Upper lobe of right lung (tissue), 1 donor: ENCODE data around the gene MALAT1. TPM values are rescaled to one million over a fixed set of nuclear protein-coding genes. Genes with fewer than 3 reads are reported as not detected.
A peak's percentile ranks its signal among the peaks of the same experiment; 100 is the strongest.
"Not testable (repeated sequence)": the region's sequence is repeated elsewhere in the genome, so short reads cannot be mapped to it uniquely, and the experiment has no call there.

Experiments used
- ATAC-seq: fragments of 200-7000 bp; cut with Tn5 transposase; one replicate; pipeline ENCODE4 v1.9.1; 2020; ENCODE audit warnings: mild to moderate bottlenecking, moderate library complexity
- DNase-seq: peaks from one replicate; pipeline ENCODE4 v3.0.0-alpha.2; 2020
- H3K27ac ChIP-seq: fragments of 200-600 bp; one replicate; pipeline ENCODE4 v1.8.0; 2022
- H3K27me3 ChIP-seq: fragments of 200-600 bp; one replicate; pipeline ENCODE4 v1.8.0; 2022; ENCODE audit warnings: mild to moderate bottlenecking
- H3K36me3 ChIP-seq: fragments of 200-600 bp; one replicate; pipeline ENCODE4 v1.8.0; 2022
- H3K4me1 ChIP-seq: fragments of 200-600 bp; one replicate; pipeline ENCODE4 v1.8.0; 2022
- H3K4me3 ChIP-seq: fragments of 200-600 bp; one replicate; pipeline ENCODE4 v1.8.0; 2022; ENCODE audit warnings: mild to moderate bottlenecking
- H3K9me3 ChIP-seq: fragments of 200-600 bp; one replicate; pipeline ENCODE4 v1.8.0; 2022
- intact Hi-C: fragments of 100-400 bp; cut with DNase I; formaldehyde crosslinking; loops from one replicate; pipeline ENCODE4 v1.11.0; 2022
- total RNA-seq: library from RNA; stranded (reverse); fragmentation: NEBNext Ultra II Directional; extraction: Animal tissue kit (Norgen Biotek cat#: 25700); gene quantifications from one replicate; pipeline ENCODE4 v1.2.1, GENCODE V29; 2021
- TF ChIP-seq, protein P1 (sequence below): fragments of 200-600 bp; IDR thresholded peaks from one replicate; pipeline ENCODE4 v1.8.0; 2022; ENCODE audit warnings: antibody characterized with exemption
- donor health status: DM: no; HTN: yes; CAD: no; lungs with severe emphysema.

Gene MALAT1
- total RNA-seq, 1 donor from 2014 or later: 11,917 TPM

DNA sequence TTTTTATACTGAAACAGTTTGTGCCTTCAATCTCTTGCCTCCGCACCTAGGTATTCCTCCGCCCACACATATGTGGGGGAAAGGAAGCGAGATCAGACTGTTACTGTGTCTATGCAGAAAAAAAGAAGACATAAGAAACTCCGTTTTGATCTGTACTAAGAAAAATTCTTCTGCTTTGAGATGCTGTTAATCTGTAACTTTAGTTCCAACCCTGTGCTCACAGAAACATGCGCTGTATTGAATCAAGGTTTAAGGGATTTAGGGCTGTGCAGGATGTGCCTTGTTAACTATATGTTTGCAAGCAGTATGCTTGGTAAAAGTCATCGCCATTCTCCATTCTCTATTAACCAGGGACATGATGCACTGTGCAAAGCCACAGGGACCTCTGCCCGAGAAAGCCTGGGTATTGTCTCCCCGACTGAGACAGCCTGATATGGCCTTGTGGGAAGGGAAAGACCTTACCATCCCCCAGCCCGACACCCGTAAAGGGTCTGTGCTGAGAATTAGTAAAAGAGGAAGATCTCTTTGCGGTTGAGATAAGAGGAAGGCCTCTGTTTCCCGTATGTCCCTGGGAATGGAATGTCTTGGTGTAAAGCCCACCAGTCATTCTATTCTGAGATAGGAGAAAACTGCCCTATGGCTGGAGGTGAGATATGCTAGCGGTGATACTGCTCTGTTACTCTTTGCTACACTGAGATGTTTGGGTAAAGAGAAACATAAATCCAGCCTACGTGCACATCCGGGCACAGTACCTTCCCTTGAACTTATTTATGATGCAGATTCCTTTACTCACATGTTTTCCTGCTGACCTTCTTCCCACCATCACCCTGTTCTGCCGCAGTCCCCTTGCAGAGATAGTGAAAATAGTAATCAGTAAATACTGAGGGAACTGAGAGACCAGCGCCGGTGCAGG lies 24.1 kb downstream of the MALAT1 start:
- H3K9me3 ChIP-seq, H3K27ac ChIP-seq, H3K27me3 ChIP-seq, H3K4me3 ChIP-seq, ATAC-seq, intact Hi-C loops: not testable (repeated sequence)
- Histone ChIP-seq H3K36me3 (peaks cover 18% of the 10 kb centered on the region), H3K4me1 (peaks cover 39% of the 10 kb centered on the region)
- DNase-seq: peak; percentile 22

DNA sequence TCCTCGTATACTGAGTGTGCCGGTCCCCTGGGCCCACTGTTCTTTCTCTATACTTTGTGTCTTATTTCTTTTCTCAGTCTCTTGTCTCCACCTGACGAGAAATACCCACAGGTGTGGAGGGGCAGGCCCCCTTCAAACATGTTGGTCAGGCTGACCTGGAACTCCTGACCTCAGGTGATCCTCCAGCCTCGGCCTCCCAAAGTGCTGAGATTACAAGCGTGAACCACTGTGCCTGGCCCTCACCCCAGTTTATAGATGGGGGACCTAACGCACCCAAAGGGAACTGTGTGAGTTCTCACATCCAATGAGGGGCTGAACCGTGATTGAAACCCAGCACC lies 24.8 kb downstream of the MALAT1 start:
- H3K36me3 ChIP-seq: peaks cover 18% of the 10 kb centered on the region
- peaks cover 39% of the 10 kb centered on the region for H3K4me1 ChIP-seq
- H3K9me3 ChIP-seq, H3K27me3 ChIP-seq, ATAC-seq, intact Hi-C loops, H3K27ac ChIP-seq, H3K4me3 ChIP-seq: not testable (repeated sequence)
- DNase-seq: peak; percentile 46

DNA sequence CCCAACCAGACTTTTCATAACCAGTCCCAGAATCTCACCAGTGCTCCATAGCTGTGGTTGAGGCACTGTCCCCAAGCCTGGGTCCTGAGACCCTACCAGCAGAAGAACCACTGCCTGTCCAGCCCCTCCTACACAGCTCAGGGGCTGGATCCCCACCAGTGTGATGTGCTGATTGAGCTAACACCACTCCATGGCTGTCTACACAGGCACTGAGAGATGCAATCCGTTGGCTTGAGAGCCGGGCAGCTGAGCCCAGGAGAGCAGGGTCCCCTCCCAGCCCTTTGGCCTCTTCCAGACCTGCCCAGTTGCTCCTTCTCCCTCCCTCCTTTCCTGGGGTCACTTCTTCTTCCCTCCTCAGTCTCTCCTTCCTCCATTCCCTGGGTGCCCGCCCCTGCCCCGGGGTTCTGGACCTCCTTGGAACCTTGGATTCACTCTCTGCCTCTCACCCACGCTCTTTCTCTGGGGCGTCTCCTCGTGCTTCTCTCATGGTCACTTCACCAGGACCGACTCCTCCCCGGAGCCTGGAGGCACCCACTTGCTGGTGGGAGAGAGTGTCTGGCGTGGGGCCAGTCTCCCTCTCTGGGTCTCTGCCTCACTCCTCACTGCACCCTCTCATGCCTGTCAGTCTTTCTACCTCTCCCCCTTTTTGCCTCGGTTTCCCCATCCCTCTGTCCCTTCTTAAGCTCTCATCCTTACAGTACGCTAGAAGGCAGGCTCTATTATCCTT lies 25.3 kb downstream of the MALAT1 start:
- Histone ChIP-seq H3K27ac (no peak overlapping the region), H3K4me3 (no peak overlapping the region), H3K27me3 (no peaks in the 10 kb centered on the region), H3K4me1 (peaks cover 39% of the 10 kb centered on the region), H3K36me3 (peaks cover 24% of the 10 kb centered on the region), H3K9me3 (no peaks in the 10 kb centered on the region)
- intact Hi-C loops: no loop called here
- ATAC-seq (peak; percentile 31), DNase-seq (peak; percentile 83)
- TF ChIP-seq, protein P1, sequence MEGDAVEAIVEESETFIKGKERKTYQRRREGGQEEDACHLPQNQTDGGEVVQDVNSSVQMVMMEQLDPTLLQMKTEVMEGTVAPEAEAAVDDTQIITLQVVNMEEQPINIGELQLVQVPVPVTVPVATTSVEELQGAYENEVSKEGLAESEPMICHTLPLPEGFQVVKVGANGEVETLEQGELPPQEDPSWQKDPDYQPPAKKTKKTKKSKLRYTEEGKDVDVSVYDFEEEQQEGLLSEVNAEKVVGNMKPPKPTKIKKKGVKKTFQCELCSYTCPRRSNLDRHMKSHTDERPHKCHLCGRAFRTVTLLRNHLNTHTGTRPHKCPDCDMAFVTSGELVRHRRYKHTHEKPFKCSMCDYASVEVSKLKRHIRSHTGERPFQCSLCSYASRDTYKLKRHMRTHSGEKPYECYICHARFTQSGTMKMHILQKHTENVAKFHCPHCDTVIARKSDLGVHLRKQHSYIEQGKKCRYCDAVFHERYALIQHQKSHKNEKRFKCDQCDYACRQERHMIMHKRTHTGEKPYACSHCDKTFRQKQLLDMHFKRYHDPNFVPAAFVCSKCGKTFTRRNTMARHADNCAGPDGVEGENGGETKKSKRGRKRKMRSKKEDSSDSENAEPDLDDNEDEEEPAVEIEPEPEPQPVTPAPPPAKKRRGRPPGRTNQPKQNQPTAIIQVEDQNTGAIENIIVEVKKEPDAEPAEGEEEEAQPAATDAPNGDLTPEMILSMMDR: no peak

DNA sequence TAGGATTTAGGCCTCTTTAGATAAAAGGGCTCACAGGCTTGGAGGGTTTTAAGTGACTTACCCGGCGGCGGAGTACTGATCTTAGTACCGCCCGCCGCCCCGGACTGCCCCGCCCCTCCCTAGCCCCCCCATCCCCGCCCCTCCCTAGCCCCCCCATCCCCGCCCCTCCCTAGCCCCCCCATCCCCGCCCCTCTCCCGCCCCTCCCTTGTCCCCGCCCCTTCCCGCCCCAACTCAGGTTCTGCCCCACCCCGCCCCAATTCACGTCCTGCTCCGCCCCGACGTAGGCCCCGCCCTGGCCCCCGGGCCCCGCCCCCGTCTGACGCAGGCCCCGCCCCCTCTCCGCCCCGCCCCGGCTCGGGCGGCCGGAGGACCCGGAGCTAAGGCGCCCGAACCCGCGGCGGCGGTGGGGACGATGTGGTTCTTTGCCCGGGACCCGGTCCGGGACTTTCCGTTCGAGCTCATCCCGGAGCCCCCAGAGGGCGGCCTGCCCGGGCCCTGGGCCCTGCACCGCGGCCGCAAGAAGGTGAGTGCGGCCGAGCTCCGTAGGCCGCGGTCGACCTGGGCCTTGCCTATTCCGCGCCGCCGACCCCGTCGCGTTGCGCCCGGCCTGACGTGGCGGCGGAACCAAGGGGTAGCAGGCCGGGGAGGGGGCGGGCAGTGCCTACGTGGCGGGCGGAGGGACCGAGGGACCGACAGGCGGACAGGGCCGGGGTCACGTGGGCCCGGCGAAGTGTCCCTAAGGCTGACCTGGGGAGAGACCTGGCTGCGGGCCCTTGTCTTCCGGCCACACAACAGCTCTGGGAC lies 26.1 kb downstream of the MALAT1 start, which contains the start of gene SCYL1:
Gene SCYL1 (plus strand): TSS at position 343 of the 805 bp plus-strand sequence. CDS start 71 bp downstream, at position 414.
- intact Hi-C loops: no loop called here
- Histone ChIP-seq H3K27me3 (no peaks in the 10 kb centered on the region), H3K36me3 (peaks cover 31% of the 10 kb centered on the region), H3K4me1 (peaks cover 39% of the 10 kb centered on the region), H3K4me3 (peak within 1 kb of the TSS; percentile 97), H3K9me3 (no peaks in the 10 kb centered on the region), H3K27ac (peak within 1 kb of the TSS; percentile 94)
- TF ChIP-seq, protein P1: no peak
- ATAC-seq: peak; percentile 96
- peak; percentile 91 for DNase-seq

- H3K4me3 ChIP-seq: peak overlapping the region; percentile 97
- H3K4me1 ChIP-seq: peaks cover 39% of the 10 kb centered on the region
- peak overlapping the region; percentile 94 for H3K27ac ChIP-seq
- H3K36me3 ChIP-seq: peaks cover 40% of the 10 kb centered on the region
- TF ChIP-seq, protein P1: no peak
- no peak for ATAC-seq
- no peaks in the 10 kb centered on the region for H3K27me3 ChIP-seq
- peak; percentile 61 for DNase-seq
- H3K9me3 ChIP-seq: no peaks in the 10 kb centered on the region
- intact Hi-C loops: no loop called here
Observed at GRCh38 chr11:65525546-65526480, 27.0 kb downstream of the MALAT1 start.

GRCh38 chr11:65526744-65527143 lies 27.9 kb downstream of the MALAT1 start:
- Histone ChIP-seq H3K27ac (no peak overlapping the region), H3K27me3 (no peaks in the 10 kb centered on the region), H3K36me3 (peaks cover 49% of the 10 kb centered on the region), H3K9me3 (no peaks in the 10 kb centered on the region), H3K4me1 (peaks cover 38% of the 10 kb centered on the region), H3K4me3 (no peak overlapping the region)
- peak; percentile 63 for DNase-seq
- no peak for ATAC-seq
- TF ChIP-seq, protein P1: no peak
- intact Hi-C loops: no loop called here
